ENCODE measurements around the gene CNOT6L.

GRCh38 chr4:77697860-77698590 lies 121.1 kb downstream of the CNOT6L start:
- TF ChIP-seq CTCF (IDR thresholded peaks at IDR 0.05 in 8 of 11, conservative IDR thresholded peaks at IDR 0.05 in 3 of 11) (peak in 7 of 11 experiments; percentile 9 to 49 (median 38)), POLR2A (IDR thresholded peaks at IDR 0.05) (no peak), POLR2AphosphoS5 (IDR thresholded peaks at IDR 0.05) (no peak)

Data from spleen (tissue), 7 donors.